Daoy (cell line): ENCODE results near the gene ERCC2. TPM values are rescaled to one million over a fixed set of nuclear protein-coding genes. Genes with fewer than 3 reads are reported as not detected.
"Not testable (repeated sequence)": the region's sequence is repeated elsewhere in the genome, so short reads cannot be mapped to it uniquely, and the experiment has no call there.

Experiments
- DNase-seq: peaks from one replicate; pipeline ENCODE4 v3.0.0-alpha.2; 2015; ENCODE audit warnings: low read depth
- total RNA-seq: library from RNA; depleted of rRNA; stranded (reverse); fragments of >200 nt; shearing (Covaris generic); gene quantifications from 2 replicates; pipeline ENCODE4 v1.2.3, GENCODE V29; 2014

Gene ERCC2
- total RNA-seq, 1 experiment from 2014 or later = 16.9 TPM

GRCh38 chr19:45354241-45354842, 16.0 kb downstream of the ERCC2 start:
- DNase-seq = no peak

- DNase-seq = no peak
Observed at GRCh38 chr19:45352914-45353796, 17.2 kb downstream of the ERCC2 start.

- DNase-seq = no peak
Observed at GRCh38 chr19:45352471-45352870, 17.9 kb downstream of the ERCC2 start.

- DNase-seq = no peak
Observed at GRCh38 chr19:45352062-45352461, 18.3 kb downstream of the ERCC2 start.

GRCh38 chr19:45351401-45351952, 18.9 kb downstream of the ERCC2 start:
- no peak for DNase-seq

GRCh38 chr19:45350477-45351058, 19.8 kb downstream of the ERCC2 start:
- DNase-seq = no peak

GRCh38 chr19:45349430-45349941, 20.9 kb downstream of the ERCC2 start:
- DNase-seq = no peak

GRCh38 chr19:45349126-45349415, 21.3 kb downstream of the ERCC2 start:
- DNase-seq = no peak

GRCh38 chr19:45348367-45349125, 21.8 kb downstream of the ERCC2 start:
- no peak for DNase-seq

- no peak for DNase-seq
Observed at GRCh38 chr19:45347570-45348366, 22.6 kb downstream of the ERCC2 start.

- DNase-seq = no peak
Observed at GRCh38 chr19:45346449-45346848, 23.9 kb downstream of the ERCC2 start.

GRCh38 chr19:45345506-45345860, 24.9 kb downstream of the ERCC2 start:
- no peak for DNase-seq

- no peak for DNase-seq
Observed at GRCh38 chr19:45344621-45345505, 25.5 kb downstream of the ERCC2 start.

- DNase-seq = no peak
Observed at GRCh38 chr19:45342911-45343310, 27.5 kb downstream of the ERCC2 start.

- no peak for DNase-seq
Observed at GRCh38 chr19:45340899-45341453, 29.4 kb downstream of the ERCC2 start.

- no peak for DNase-seq
Observed at GRCh38 chr19:45340232-45340898, 30.0 kb downstream of the ERCC2 start, which contains the start of gene KLC3. Gene KLC3, plus strand, starts transcription at chr19:45340750. Its CDS starts 4,792 bp downstream, at chr19:45345542.

- DNase-seq = no peak
Observed at GRCh38 chr19:45339629-45340028, 30.7 kb downstream of the ERCC2 start.

- DNase-seq = no peak
Observed at GRCh38 chr19:45336696-45337251, 33.6 kb downstream of the ERCC2 start.

- not testable (repeated sequence) for DNase-seq
Observed at GRCh38 chr19:45334881-45335280, 35.5 kb downstream of the ERCC2 start.
